ENCODE results near the gene XCR1. TPM values are rescaled to one million over a fixed set of nuclear protein-coding genes. Genes with fewer than 3 reads are reported as not detected.
A peak's percentile ranks its signal among the peaks of the same experiment; 100 is the strongest.
"Not testable (repeated sequence)": the region's sequence is repeated elsewhere in the genome, so short reads cannot be mapped to it uniquely, and the experiment has no call there.

The XCR1 gene
- total RNA-seq, 2 donors from 2014 or later = 0.04 to 0.05 TPM

GRCh38 chr3:46006238-46007032, 20.8 kb downstream of the XCR1 start:
- no peak overlapping the region for H3K27ac Mint-ChIP-seq
- no peak for ATAC-seq (replicated peaks)
- H3K36me3 Mint-ChIP-seq (ENCODE audit: low read depth) = no peaks in the 10 kb centered on the region
- no peak overlapping the region for H3K4me3 Mint-ChIP-seq
- no peaks in the 10 kb centered on the region for H3K4me1 Mint-ChIP-seq
- no peaks in the 10 kb centered on the region for H3K9me3 Mint-ChIP-seq
- peaks cover 3% of the 10 kb centered on the region for H3K27me3 Mint-ChIP-seq

DNA sequence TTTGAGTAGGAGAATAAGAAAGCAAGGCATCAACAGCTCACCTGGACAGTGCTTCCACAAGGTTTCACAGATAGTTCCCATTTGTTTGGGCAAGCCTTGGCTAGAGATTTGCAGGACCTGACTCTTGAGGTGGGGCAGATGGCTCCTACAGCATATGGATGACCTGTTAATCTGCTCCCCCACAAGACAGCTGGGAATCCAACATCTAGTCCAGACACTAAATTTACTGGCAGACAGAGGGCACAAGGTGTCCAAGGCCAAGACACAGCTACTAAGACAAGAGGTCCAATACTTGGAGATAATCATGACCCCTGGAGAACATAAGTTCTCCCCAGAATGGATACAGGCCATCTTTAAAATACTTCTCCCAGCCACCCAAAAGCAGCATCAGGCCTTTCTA, 23.6 kb downstream of the XCR1 start:
- H3K4me3 Mint-ChIP-seq; H3K27me3 Mint-ChIP-seq; H3K27ac Mint-ChIP-seq; H3K36me3 Mint-ChIP-seq (ENCODE audit: low read depth); H3K9me3 Mint-ChIP-seq; ATAC-seq (replicated peaks); H3K4me1 Mint-ChIP-seq: not testable (repeated sequence)

GRCh38 chr3:46001178-46001577, 26.1 kb downstream of the XCR1 start:
- Mint-ChIP-seq H3K9me3 (no peaks in the 10 kb centered on the region), H3K36me3 (ENCODE audit: low read depth) (no peaks in the 10 kb centered on the region), H3K4me3 (no peak overlapping the region), H3K27ac (no peak overlapping the region), H3K4me1 (peaks cover 8% of the 10 kb centered on the region), H3K27me3 (no peaks in the 10 kb centered on the region)
- no peak for ATAC-seq (replicated peaks)

GRCh38 chr3:45997942-45998341, 29.3 kb downstream of the XCR1 start:
- no peaks in the 10 kb centered on the region for H3K36me3 Mint-ChIP-seq (ENCODE audit: low read depth)
- peaks cover 14% of the 10 kb centered on the region for H3K4me1 Mint-ChIP-seq
- no peak overlapping the region for H3K27ac Mint-ChIP-seq
- H3K9me3 Mint-ChIP-seq = no peaks in the 10 kb centered on the region
- no peak for ATAC-seq (replicated peaks)
- no peaks in the 10 kb centered on the region for H3K27me3 Mint-ChIP-seq
- H3K4me3 Mint-ChIP-seq = no peak overlapping the region

- H3K27me3 Mint-ChIP-seq; ATAC-seq (replicated peaks); H3K9me3 Mint-ChIP-seq; H3K27ac Mint-ChIP-seq; H3K36me3 Mint-ChIP-seq (ENCODE audit: low read depth): not testable (repeated sequence)
- Mint-ChIP-seq H3K4me3 (peak overlapping the region; percentile 84), H3K4me1 (peaks cover 17% of the 10 kb centered on the region)
Measured at GRCh38 chr3:45997499-45997898, 29.8 kb downstream of the XCR1 start.

- Mint-ChIP-seq H3K36me3 (ENCODE audit: low read depth) (no peaks in the 10 kb centered on the region), H3K9me3 (no peaks in the 10 kb centered on the region), H3K4me3 (peak within 1 kb of the TSS; percentile 84), H3K27me3 (no peaks in the 10 kb centered on the region), H3K4me1 (peaks cover 18% of the 10 kb centered on the region), H3K27ac (peak within 1 kb of the TSS; percentile 84)
- ATAC-seq (replicated peaks) = peak; percentile 73
Measured at GRCh38 chr3:45995236-45996192, 31.8 kb downstream of the XCR1 start, which contains the start of gene FYCO1. Gene FYCO1, minus strand, starts transcription at chr3:45995824. Its CDS starts 10,914 bp downstream, at chr3:45984910.

DNA sequence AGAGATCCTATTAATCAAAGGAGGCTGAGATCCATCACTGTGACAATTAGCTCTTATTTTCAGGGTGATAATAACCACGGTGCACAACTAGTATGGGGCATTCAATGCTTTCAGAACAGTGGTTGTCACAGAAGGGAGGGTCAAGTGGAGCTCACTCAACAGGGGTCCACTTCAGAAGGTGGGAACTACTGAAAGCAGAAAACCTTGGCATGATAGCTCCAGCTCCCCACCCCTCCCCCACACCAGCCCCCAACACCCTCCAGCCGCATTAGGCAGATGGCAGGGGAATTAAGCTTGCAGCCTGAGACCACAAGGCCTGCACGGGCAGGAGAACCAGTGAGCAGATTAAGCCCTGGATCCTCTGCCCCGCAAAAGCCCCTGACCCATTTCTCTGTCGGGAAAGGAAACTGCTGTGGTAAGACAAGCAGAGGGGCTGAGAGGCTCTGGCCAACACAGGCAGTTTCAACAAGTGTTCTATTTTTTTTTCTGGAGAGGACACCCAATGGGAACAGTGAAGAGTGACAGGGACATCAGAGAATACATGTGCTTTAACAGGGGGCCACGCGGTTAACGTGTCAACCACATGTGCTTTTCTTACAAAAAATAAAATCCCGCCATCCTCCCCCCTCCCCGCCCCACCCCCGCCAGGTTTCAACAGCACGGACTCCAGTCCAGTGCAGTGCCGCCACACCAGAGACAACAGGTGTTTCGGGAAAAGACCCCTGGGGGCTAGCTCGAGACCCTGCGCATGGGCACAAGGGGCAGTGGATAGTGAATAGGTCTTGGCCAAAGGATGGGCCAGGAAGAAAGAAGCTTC, 32.7 kb downstream of the XCR1 start:
- no peaks in the 10 kb centered on the region for H3K27me3 Mint-ChIP-seq
- no peaks in the 10 kb centered on the region for H3K36me3 Mint-ChIP-seq (ENCODE audit: low read depth)
- H3K4me3 Mint-ChIP-seq = peak overlapping the region; percentile 84
- H3K9me3 Mint-ChIP-seq = no peaks in the 10 kb centered on the region
- peak; percentile 40 for ATAC-seq (replicated peaks)
- H3K27ac Mint-ChIP-seq = peak overlapping the region; percentile 84
- H3K4me1 Mint-ChIP-seq = peaks cover 26% of the 10 kb centered on the region

GRCh38 chr3:45993421-45994027, 33.8 kb downstream of the XCR1 start:
- ATAC-seq (replicated peaks) = peak; percentile 55
- H3K27me3 Mint-ChIP-seq = no peaks in the 10 kb centered on the region
- H3K27ac Mint-ChIP-seq = peak overlapping the region; percentile 86
- H3K4me3 Mint-ChIP-seq = peak overlapping the region; percentile 84
- peaks cover 36% of the 10 kb centered on the region for H3K4me1 Mint-ChIP-seq
- no peaks in the 10 kb centered on the region for H3K9me3 Mint-ChIP-seq
- H3K36me3 Mint-ChIP-seq (ENCODE audit: low read depth) = no peaks in the 10 kb centered on the region

DNA sequence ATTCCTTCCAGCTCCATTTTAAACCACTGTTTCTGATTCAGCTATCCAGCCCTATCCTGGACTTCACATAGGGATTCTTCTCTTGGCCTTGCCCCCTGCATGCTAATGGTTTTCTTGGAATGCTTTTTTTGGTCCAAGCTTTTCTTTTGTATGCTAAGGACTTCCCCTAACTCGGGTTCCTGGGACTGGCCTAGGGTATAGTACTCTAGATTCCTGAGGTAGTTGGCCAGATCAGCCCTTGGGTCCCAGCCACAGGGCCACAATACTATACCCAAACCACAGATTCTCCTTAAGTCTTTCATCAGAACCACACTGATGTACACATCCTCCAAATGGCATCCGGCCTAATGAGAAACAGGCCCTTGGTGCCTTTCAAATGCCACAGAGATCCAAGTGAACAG, 34.5 kb downstream of the XCR1 start:
- H3K4me1 Mint-ChIP-seq = peaks cover 41% of the 10 kb centered on the region
- H3K9me3 Mint-ChIP-seq = no peaks in the 10 kb centered on the region
- H3K36me3 Mint-ChIP-seq (ENCODE audit: low read depth) = no peaks in the 10 kb centered on the region
- peak; percentile 21 for ATAC-seq (replicated peaks)
- H3K4me3 Mint-ChIP-seq = peak overlapping the region; percentile 84
- peak overlapping the region; percentile 86 for H3K27ac Mint-ChIP-seq
- no peaks in the 10 kb centered on the region for H3K27me3 Mint-ChIP-seq

- H3K27ac Mint-ChIP-seq = peak overlapping the region; percentile 86
- ATAC-seq (replicated peaks) = no peak
Measured at GRCh38 chr3:45992133-45992729, 35.1 kb downstream of the XCR1 start.

DNA sequence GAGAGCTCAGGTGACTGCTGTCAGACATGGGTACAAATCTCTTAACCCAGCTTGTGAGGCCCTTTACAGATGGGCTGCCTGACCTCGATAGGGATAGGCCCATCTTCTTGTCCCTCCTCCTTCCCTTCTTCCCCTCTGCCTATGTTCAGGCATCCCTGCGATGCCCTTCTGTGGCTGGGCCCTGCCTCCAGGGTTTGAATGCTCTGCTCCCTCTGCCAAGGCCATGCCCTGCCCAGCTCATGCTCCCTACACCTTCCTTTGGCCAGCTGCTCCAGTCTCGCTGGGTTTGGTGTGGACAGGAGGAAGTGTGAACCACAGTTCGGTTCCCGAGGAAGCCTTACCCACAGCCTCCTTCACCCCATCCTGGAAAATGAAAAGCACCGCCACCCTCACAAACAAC, 35.9 kb downstream of the XCR1 start:
- peak overlapping the region; percentile 86 for H3K27ac Mint-ChIP-seq
- no peaks in the 10 kb centered on the region for H3K36me3 Mint-ChIP-seq (ENCODE audit: low read depth)
- no peaks in the 10 kb centered on the region for H3K9me3 Mint-ChIP-seq

More at GRCh38 chr3:45992133-45992729, 35.1 kb downstream of the XCR1 start:
- no peaks in the 10 kb centered on the region for H3K27me3 Mint-ChIP-seq
- no peaks in the 10 kb centered on the region for H3K9me3 Mint-ChIP-seq
- peaks cover 44% of the 10 kb centered on the region for H3K4me1 Mint-ChIP-seq
- peak overlapping the region; percentile 84 for H3K4me3 Mint-ChIP-seq
- no peaks in the 10 kb centered on the region for H3K36me3 Mint-ChIP-seq (ENCODE audit: low read depth)

DNA sequence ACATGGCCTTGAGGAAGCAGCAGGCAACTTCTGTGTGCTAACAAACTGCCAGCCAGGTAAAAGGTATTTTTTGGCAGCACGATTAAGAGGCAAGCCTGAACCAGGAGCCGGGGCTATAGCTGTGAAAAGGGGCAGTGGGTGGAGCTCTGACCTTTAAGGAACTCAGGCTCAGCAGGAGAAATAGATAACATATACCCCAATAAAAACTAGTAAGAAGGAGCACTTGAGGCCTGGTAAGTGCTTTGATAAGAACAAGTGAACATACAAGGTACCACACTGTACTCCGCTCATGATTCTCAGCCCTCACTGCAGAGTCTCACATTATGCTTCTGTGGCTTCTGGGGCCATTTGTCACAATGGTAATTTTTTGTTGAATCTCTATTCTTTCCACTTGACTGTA, 37.1 kb downstream of the XCR1 start:
- Mint-ChIP-seq H3K4me3 (peak overlapping the region; percentile 42), H3K27ac (peak overlapping the region; percentile 86), H3K4me1 (peaks cover 42% of the 10 kb centered on the region), H3K36me3 (ENCODE audit: low read depth) (peaks cover 3% of the 10 kb centered on the region), H3K27me3 (no peaks in the 10 kb centered on the region), H3K9me3 (no peaks in the 10 kb centered on the region)
- ATAC-seq (replicated peaks) = no peak

More for the DNA sequence above, 35.9 kb downstream of the XCR1 start:
- Mint-ChIP-seq H3K4me3 (peak overlapping the region; percentile 84), H3K4me1 (peaks cover 44% of the 10 kb centered on the region), H3K27me3 (no peaks in the 10 kb centered on the region)
- ATAC-seq (replicated peaks) = no peak

DNA sequence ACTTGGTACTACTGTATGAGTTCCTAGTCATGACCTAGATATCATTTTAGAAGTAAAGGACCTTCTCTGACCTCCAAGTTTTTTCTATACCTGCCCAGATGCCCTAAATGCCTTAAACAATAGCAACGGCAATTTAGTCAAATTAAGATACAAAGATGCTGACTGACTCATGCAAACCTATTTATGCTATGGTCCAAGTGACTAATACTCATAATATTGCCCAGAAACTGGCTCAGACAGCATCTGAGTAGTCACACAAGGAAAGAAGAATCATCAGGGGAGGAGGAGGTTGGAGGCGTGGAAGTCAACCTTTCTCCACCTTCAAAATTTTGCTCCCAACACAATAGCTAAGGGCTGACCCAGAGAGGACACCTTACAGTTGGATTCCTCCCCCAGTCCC, 38.5 kb downstream of the XCR1 start:
- peak; percentile 74 for ATAC-seq (replicated peaks)
- H3K9me3 Mint-ChIP-seq = no peaks in the 10 kb centered on the region
- peaks cover 16% of the 10 kb centered on the region for H3K36me3 Mint-ChIP-seq (ENCODE audit: low read depth)
- H3K27me3 Mint-ChIP-seq = no peaks in the 10 kb centered on the region
- peak overlapping the region; percentile 42 for H3K4me3 Mint-ChIP-seq
- H3K4me1 Mint-ChIP-seq = peaks cover 42% of the 10 kb centered on the region
- peak overlapping the region; percentile 86 for H3K27ac Mint-ChIP-seq
